OCI-M2 (cell line): ENCODE measurements around the gene ADAMTS14.
"Not testable (repeated sequence)": the region's sequence is repeated elsewhere in the genome, so short reads cannot be mapped to it uniquely, and the experiment has no call there.

Source experiments
- DNase-seq: peaks from one replicate; lab custom pipeline; 2025; ENCODE audit not compliant: unreplicated experiment; lab: John Stamatoyannopoulos, UW

Gene ADAMTS14

GRCh38 chr10:70769121-70769520 lies 96.8 kb downstream of the ADAMTS14 start:
- DNase-seq = no peak

GRCh38 chr10:70770001-70770400 lies 97.7 kb downstream of the ADAMTS14 start:
- no peak for DNase-seq

GRCh38 chr10:70770516-70770915 lies 98.2 kb downstream of the ADAMTS14 start:
- not testable (repeated sequence) for DNase-seq

GRCh38 chr10:70771311-70772194 lies 99.2 kb downstream of the ADAMTS14 start:
- no peak for DNase-seq

GRCh38 chr10:70772627-70773026 lies 100.3 kb downstream of the ADAMTS14 start:
- DNase-seq = no peak

GRCh38 chr10:70773461-70773860 lies 101.2 kb downstream of the ADAMTS14 start:
- DNase-seq = no peak

GRCh38 chr10:70773965-70774809 lies 101.9 kb downstream of the ADAMTS14 start:
- no peak for DNase-seq

GRCh38 chr10:70774810-70775678 lies 102.7 kb downstream of the ADAMTS14 start:
- DNase-seq = no peak

- no peak for DNase-seq
Measured at GRCh38 chr10:70775679-70776454, 103.6 kb downstream of the ADAMTS14 start.

- no peak for DNase-seq
Measured at GRCh38 chr10:70776455-70777005, 104.2 kb downstream of the ADAMTS14 start.

- DNase-seq = no peak
Measured at GRCh38 chr10:70777063-70777875, 105.0 kb downstream of the ADAMTS14 start.

- no peak for DNase-seq
Measured at GRCh38 chr10:70778267-70778924, 106.1 kb downstream of the ADAMTS14 start.

GRCh38 chr10:70779088-70779487 lies 106.8 kb downstream of the ADAMTS14 start:
- no peak for DNase-seq

GRCh38 chr10:70779511-70780369 lies 107.4 kb downstream of the ADAMTS14 start:
- no peak for DNase-seq

- DNase-seq = no peak
Measured at GRCh38 chr10:70780370-70780760, 108.1 kb downstream of the ADAMTS14 start.

- no peak for DNase-seq
Measured at GRCh38 chr10:70780772-70781171, 108.5 kb downstream of the ADAMTS14 start.

- DNase-seq = no peak
Measured at GRCh38 chr10:70781461-70782051, 109.2 kb downstream of the ADAMTS14 start.
